Measurements from ENCODE around the gene SORL1.

Gene SORL1

DNA sequence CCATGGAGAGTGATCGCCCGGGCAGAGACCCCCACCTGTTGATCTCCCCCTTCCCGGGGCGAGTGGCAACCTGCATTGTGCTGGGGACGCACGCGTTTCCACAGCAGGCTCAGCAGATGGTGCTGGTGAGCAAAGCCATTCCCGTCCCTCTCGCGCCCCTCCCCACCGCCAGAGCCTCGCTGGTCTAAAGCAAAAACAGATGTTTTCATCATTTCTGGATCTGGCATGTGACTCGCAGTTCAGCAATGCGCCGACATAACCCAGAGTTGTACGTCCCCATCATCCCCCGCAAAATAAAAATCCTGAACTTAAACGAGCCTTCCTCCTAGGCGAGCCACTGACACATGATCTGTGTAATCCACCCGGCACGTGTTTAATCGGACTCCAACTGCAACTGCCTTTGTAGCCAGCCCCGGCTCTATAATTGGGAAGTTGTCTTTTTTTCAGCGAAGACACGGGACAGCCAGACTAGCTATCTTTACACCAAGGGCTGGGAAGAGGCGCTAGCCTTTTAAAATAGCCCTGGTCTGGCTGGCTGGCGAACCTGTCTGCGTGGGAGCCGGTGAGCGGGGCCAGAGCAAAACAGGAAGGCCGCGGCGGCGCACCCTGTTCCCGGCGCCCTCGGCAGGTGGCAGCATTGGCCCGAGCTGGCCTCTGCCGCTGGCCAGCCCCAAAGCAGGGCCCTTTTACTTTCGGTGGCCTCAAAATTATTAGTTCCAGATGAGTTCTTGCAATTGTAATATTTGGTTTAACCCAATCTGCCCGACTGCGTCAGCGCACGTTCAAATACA lies 203.6 kb downstream of the SORL1 start:
- Histone ChIP-seq H3K27ac (ENCODE audit: low read length) (no peak overlapping the region), H3K4me1 (ENCODE audit: control insufficient read depth, insufficient read depth, low read length) (peaks cover 4% of the 10 kb centered on the region; the same call in 1 of the 2 replicates), H3K36me3 (ENCODE audit: control insufficient read depth, insufficient read depth, low read length) (no peaks in the 10 kb centered on the region), H3K27me3 (ENCODE audit: control insufficient read depth, insufficient read depth, low read length) (no peaks in the 10 kb centered on the region), H3K4me3 (ENCODE audit: low read length) (peak overlapping the region; percentile 32; the same call in 1 of the 2 replicates), H3K9me3 (ENCODE audit: control insufficient read depth, insufficient read depth, low read length) (no peaks in the 10 kb centered on the region)
- WGBS (ENCODE audit: insufficient coverage, insufficient read length), result no CpG with 5 or more reads among the region's 44 CpGs
- peak; percentile 60 for DNase-seq (ENCODE audit: low read depth, low spot score)

- no CpG with 5 or more reads among the region's 19 CpGs for WGBS (ENCODE audit: insufficient coverage, insufficient read length)
- Histone ChIP-seq H3K9me3 (ENCODE audit: control insufficient read depth, insufficient read depth, low read length) (no peaks in the 10 kb centered on the region), H3K4me1 (ENCODE audit: control insufficient read depth, insufficient read depth, low read length) (peaks cover 4% of the 10 kb centered on the region; the same call in 1 of the 2 replicates), H3K36me3 (ENCODE audit: control insufficient read depth, insufficient read depth, low read length) (no peaks in the 10 kb centered on the region), H3K4me3 (ENCODE audit: low read length) (no peak overlapping the region), H3K27ac (ENCODE audit: low read length) (no peak overlapping the region), H3K27me3 (ENCODE audit: control insufficient read depth, insufficient read depth, low read length) (no peaks in the 10 kb centered on the region)
- DNase-seq (ENCODE audit: low read depth, low spot score), result no peak
These were observed 204.4 kb downstream of the SORL1 start for GRCh38 chr11:121656328-121657090.

GRCh38 chr11:121657146-121657545 lies 205.0 kb downstream of the SORL1 start:
- Histone ChIP-seq H3K36me3 (ENCODE audit: control insufficient read depth, insufficient read depth, low read length) (no peaks in the 10 kb centered on the region), H3K4me3 (ENCODE audit: low read length) (no peak overlapping the region), H3K27me3 (ENCODE audit: control insufficient read depth, insufficient read depth, low read length) (no peaks in the 10 kb centered on the region), H3K4me1 (ENCODE audit: control insufficient read depth, insufficient read depth, low read length) (peaks cover 4% of the 10 kb centered on the region; the same call in 1 of the 2 replicates), H3K9me3 (ENCODE audit: control insufficient read depth, insufficient read depth, low read length) (no peaks in the 10 kb centered on the region), H3K27ac (ENCODE audit: low read length) (no peak overlapping the region)
- WGBS (ENCODE audit: insufficient coverage, insufficient read length), result no CpG with 5 or more reads among the region's 6 CpGs
- no peak for DNase-seq (ENCODE audit: low read depth, low spot score)

DNA sequence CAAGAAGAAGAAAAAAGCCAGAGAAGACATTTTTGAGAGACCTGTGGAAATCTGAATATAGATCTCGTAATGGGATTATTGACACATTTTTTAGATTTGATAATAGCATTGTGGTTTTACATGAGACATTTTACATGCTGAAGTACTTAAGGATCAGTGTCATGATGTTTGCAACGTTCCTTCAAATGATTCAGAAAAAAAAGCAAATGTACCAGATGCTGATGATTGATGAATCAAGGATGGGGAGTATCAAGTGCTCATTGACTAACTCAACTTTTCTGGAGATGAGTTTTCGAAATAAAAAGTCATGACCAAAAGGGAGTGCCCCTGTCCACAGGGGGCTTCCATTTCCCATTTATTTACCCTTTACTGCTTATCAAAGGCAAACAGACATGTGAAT lies 207.7 kb downstream of the SORL1 start:
- WGBS (ENCODE audit: insufficient coverage, insufficient read length), result no CpG with 5 or more reads among the region's 3 CpGs
- Histone ChIP-seq H3K27ac (ENCODE audit: low read length) (no peak overlapping the region), H3K9me3 (ENCODE audit: control insufficient read depth, insufficient read depth, low read length) (no peaks in the 10 kb centered on the region), H3K4me1 (ENCODE audit: control insufficient read depth, insufficient read depth, low read length) (peaks cover 3% of the 10 kb centered on the region; the same call in 1 of the 2 replicates), H3K4me3 (ENCODE audit: low read length) (no peak overlapping the region), H3K27me3 (ENCODE audit: control insufficient read depth, insufficient read depth, low read length) (no peaks in the 10 kb centered on the region), H3K36me3 (ENCODE audit: control insufficient read depth, insufficient read depth, low read length) (no peaks in the 10 kb centered on the region)
- DNase-seq (ENCODE audit: low read depth, low spot score), result no peak

- H3K4me1 ChIP-seq (ENCODE audit: control insufficient read depth, insufficient read depth, low read length), result no peaks in the 10 kb centered on the region
- H3K9me3 ChIP-seq (ENCODE audit: control insufficient read depth, insufficient read depth, low read length), result no peaks in the 10 kb centered on the region; the same call in 1 of the 2 replicates
- DNase-seq (ENCODE audit: low read depth, low spot score), result no peak
- H3K4me3 ChIP-seq (ENCODE audit: low read length), result no peak overlapping the region
- no CpG with 5 or more reads among the region's 4 CpGs for WGBS (ENCODE audit: insufficient coverage, insufficient read length)
- H3K36me3 ChIP-seq (ENCODE audit: control insufficient read depth, insufficient read depth, low read length), result no peaks in the 10 kb centered on the region
- no peak overlapping the region for H3K27ac ChIP-seq (ENCODE audit: low read length)
- H3K27me3 ChIP-seq (ENCODE audit: control insufficient read depth, insufficient read depth, low read length), result no peaks in the 10 kb centered on the region
These were observed 209.9 kb downstream of the SORL1 start for GRCh38 chr11:121661880-121662486.

GRCh38 chr11:121664144-121664543 lies 212.0 kb downstream of the SORL1 start:
- Histone ChIP-seq H3K27me3 (ENCODE audit: control insufficient read depth, insufficient read depth, low read length) (no peaks in the 10 kb centered on the region), H3K4me1 (ENCODE audit: control insufficient read depth, insufficient read depth, low read length) (no peaks in the 10 kb centered on the region)
- no peak for DNase-seq (ENCODE audit: low read depth, low spot score)

DNA sequence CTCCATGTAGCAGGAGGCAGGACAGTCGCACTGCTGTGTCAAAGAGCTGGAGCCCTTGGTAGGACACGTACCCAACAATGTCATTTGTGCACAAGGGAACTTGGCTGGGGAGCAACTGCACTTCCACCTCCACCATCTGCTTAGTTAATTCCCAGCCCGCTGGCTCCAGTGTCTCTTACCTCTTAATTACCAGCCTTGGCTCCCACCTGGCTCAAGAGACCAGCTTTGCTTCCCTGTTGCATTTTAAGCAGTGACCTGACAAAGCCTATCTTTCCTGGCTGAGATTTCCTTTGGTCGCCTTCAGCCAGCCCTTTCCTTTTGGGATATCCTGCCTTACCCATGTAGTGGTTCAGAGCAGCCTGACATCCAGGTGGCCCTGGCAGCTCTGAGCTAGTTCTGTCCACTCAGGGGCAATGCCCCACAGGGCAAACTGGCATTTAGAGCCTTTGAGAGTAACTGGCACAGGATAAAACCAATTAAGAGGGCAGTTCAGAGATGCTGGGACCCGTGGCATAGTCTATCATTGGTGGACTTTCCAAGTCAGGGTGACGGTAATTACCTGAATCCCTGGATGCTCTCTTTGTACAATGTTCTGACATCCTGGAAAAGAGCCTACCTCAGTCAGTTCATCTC lies 213.2 kb downstream of the SORL1 start:
- Histone ChIP-seq H3K36me3 (ENCODE audit: control insufficient read depth, insufficient read depth, low read length) (no peaks in the 10 kb centered on the region), H3K27me3 (ENCODE audit: control insufficient read depth, insufficient read depth, low read length) (no peaks in the 10 kb centered on the region), H3K27ac (ENCODE audit: low read length) (no peak overlapping the region), H3K4me1 (ENCODE audit: control insufficient read depth, insufficient read depth, low read length) (no peaks in the 10 kb centered on the region), H3K9me3 (ENCODE audit: control insufficient read depth, insufficient read depth, low read length) (no peaks in the 10 kb centered on the region; the same call in 1 of the 2 replicates), H3K4me3 (ENCODE audit: low read length) (no peak overlapping the region)
- DNase-seq (ENCODE audit: low read depth, low spot score), result no peak
- no CpG with 5 or more reads among the region's 6 CpGs for WGBS (ENCODE audit: insufficient coverage, insufficient read length)

More at GRCh38 chr11:121664144-121664543, 212.0 kb downstream of the SORL1 start:
- no peaks in the 10 kb centered on the region for H3K36me3 ChIP-seq (ENCODE audit: control insufficient read depth, insufficient read depth, low read length)
- no peaks in the 10 kb centered on the region; the same call in 1 of the 2 replicates for H3K9me3 ChIP-seq (ENCODE audit: control insufficient read depth, insufficient read depth, low read length)
- no peak overlapping the region for H3K4me3 ChIP-seq (ENCODE audit: low read length)
- no peak overlapping the region for H3K27ac ChIP-seq (ENCODE audit: low read length)

GRCh38 chr11:121667836-121668235 lies 215.7 kb downstream of the SORL1 start:
- DNase-seq (ENCODE audit: low read depth, low spot score), result no peak
- no peak overlapping the region for H3K27ac ChIP-seq (ENCODE audit: low read length)
- H3K9me3 ChIP-seq (ENCODE audit: control insufficient read depth, insufficient read depth, low read length), result no peaks in the 10 kb centered on the region; the same call in 1 of the 2 replicates
- no peaks in the 10 kb centered on the region for H3K36me3 ChIP-seq (ENCODE audit: control insufficient read depth, insufficient read depth, low read length)
- no peaks in the 10 kb centered on the region for H3K27me3 ChIP-seq (ENCODE audit: control insufficient read depth, insufficient read depth, low read length)
- H3K4me3 ChIP-seq (ENCODE audit: low read length), result no peak overlapping the region
- H3K4me1 ChIP-seq (ENCODE audit: control insufficient read depth, insufficient read depth, low read length), result no peaks in the 10 kb centered on the region
- no CpG with 5 or more reads among the region's 1 CpG for WGBS (ENCODE audit: insufficient coverage, insufficient read length)

- WGBS (ENCODE audit: insufficient coverage, insufficient read length), result no CpG with 5 or more reads among the region's 4 CpGs
- Histone ChIP-seq H3K9me3 (ENCODE audit: control insufficient read depth, insufficient read depth, low read length) (no peaks in the 10 kb centered on the region; the same call in 1 of the 2 replicates), H3K27me3 (ENCODE audit: control insufficient read depth, insufficient read depth, low read length) (no peaks in the 10 kb centered on the region), H3K36me3 (ENCODE audit: control insufficient read depth, insufficient read depth, low read length) (no peaks in the 10 kb centered on the region), H3K4me3 (ENCODE audit: low read length) (no peak overlapping the region), H3K27ac (ENCODE audit: low read length) (no peak overlapping the region), H3K4me1 (ENCODE audit: control insufficient read depth, insufficient read depth, low read length) (no peaks in the 10 kb centered on the region; the same call in 1 of the 2 replicates)
- no peak for DNase-seq (ENCODE audit: low read depth, low spot score)
These were observed 217.3 kb downstream of the SORL1 start for GRCh38 chr11:121669422-121669821.

DNA sequence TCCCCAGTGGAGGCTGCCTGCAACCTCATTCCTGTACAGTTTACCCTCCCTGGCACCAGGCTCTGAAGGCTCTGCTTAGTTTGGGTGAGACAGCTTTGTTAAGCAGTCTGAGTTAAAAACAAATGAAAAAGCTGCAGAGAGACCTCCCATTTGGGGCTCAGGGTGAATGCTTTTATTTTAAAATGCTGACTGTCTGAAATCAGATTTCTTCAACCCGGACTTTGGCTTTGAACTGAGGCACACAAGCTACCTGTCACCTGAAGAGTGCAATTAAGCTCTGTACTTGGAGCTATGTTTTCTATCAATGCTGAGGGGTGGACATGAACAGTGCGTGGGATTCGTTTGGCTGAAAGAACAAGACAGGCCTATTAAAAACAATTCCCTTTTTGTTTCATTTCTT lies 218.2 kb downstream of the SORL1 start:
- no peaks in the 10 kb centered on the region for H3K27me3 ChIP-seq (ENCODE audit: control insufficient read depth, insufficient read depth, low read length)

More for the DNA sequence above, 218.2 kb downstream of the SORL1 start:
- no peak for DNase-seq (ENCODE audit: low read depth, low spot score)
- Histone ChIP-seq H3K36me3 (ENCODE audit: control insufficient read depth, insufficient read depth, low read length) (no peaks in the 10 kb centered on the region), H3K9me3 (ENCODE audit: control insufficient read depth, insufficient read depth, low read length) (no peaks in the 10 kb centered on the region; the same call in 1 of the 2 replicates), H3K4me3 (ENCODE audit: low read length) (no peak overlapping the region), H3K27ac (ENCODE audit: low read length) (no peak overlapping the region), H3K4me1 (ENCODE audit: control insufficient read depth, insufficient read depth, low read length) (peaks cover 3% of the 10 kb centered on the region; the same call in 1 of the 2 replicates)
- WGBS (ENCODE audit: insufficient coverage, insufficient read length), result no CpG with 5 or more reads among the region's 3 CpGs

Data from iPS DF 6.9 (cell line).